Heart left ventricle (tissue), 13 donors: Measurements from ENCODE around the gene ATRNL1.

Source experiments
- POLR2A ChIP-seq, 2 donors: fragments of 450-650 bp; IDR thresholded peaks; one replicate each; pipeline ENCODE4 v1.6.1; 2017; ENCODE audit warnings: antibody characterized with exemption in 2 of 2, mild to moderate bottlenecking in 2 of 2, moderate library complexity in 2 of 2
- TF ChIP-seq, protein P1 (sequence below), 12 donors: fragments of 200-600 bp; sonication (generic) in 4 of 12; IDR thresholded peaks; one replicate each; pipeline versions ENCODE4 v1.5.0 to v1.8.0; 2018 to 2022; ENCODE audit warnings: antibody characterized with exemption in 12 of 12, mild to moderate bottlenecking in 5 of 12
- donor health status: ischemic (EF 13 %, LVEDD 7.1; RV severe dilation, severe dysfunction).
- donor health status: DM: no; HTN: yes; CAD: no.
- donor health status: DM: no; HTN: no; CAD: no.
- donor health status: ischemic (EF 25% LVEDD 6.9; RV normal size, moderate dysfunction).
- donor health status: ischemic (EF 25% LVEDD 5.7; RV mildly dilated, moderate dysfunction).
- donor health status: ischemic (EF 35%, LVEDD 5.7; RV mildly dilated, moderate dysfunction).
- donor health status: nonischemic (EF 11% LVEDD 7.7; RV severe dilation, severe dysfunction).
- donor health status: DM: yes; HTN: yes; CAD: no.
- donor health status: PGD.
- donor health status: ischemic (EF 29% LVEDD 5.4; RV normal size, mild dysfunction).
- donor health status: nonischemic (EF 23%, LVEDD 6.1; RV moderate dilation, normal function).

DNA sequence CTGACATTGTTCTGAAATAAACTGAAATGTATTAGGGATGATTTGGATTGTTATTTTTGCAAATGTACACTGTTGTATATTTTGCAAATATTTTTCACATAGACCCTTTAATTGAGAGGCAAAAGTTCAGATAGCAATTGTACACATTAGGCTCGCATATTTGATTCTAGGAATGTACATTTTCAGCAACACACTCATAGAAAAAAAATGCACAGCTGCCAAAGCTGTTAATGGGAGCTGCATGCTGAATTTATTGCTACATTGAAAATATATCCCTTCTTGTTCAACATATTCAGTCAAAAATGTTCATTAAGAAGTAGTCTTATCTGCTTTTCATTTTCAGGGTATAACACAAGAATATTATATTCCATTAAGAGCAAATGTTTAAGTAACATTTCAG is 512.9 kb downstream of the ATRNL1 start:
- TF ChIP-seq, protein P1, sequence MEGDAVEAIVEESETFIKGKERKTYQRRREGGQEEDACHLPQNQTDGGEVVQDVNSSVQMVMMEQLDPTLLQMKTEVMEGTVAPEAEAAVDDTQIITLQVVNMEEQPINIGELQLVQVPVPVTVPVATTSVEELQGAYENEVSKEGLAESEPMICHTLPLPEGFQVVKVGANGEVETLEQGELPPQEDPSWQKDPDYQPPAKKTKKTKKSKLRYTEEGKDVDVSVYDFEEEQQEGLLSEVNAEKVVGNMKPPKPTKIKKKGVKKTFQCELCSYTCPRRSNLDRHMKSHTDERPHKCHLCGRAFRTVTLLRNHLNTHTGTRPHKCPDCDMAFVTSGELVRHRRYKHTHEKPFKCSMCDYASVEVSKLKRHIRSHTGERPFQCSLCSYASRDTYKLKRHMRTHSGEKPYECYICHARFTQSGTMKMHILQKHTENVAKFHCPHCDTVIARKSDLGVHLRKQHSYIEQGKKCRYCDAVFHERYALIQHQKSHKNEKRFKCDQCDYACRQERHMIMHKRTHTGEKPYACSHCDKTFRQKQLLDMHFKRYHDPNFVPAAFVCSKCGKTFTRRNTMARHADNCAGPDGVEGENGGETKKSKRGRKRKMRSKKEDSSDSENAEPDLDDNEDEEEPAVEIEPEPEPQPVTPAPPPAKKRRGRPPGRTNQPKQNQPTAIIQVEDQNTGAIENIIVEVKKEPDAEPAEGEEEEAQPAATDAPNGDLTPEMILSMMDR (IDR thresholded peaks at IDR 0.05), result no peak
- TF ChIP-seq POLR2A (IDR thresholded peaks at IDR 0.05), result no peak
